Ramos (cell line): Measurements from ENCODE around the gene TAS2R19.
"Not testable (repeated sequence)": the region's sequence is repeated elsewhere in the genome, so short reads cannot be mapped to it uniquely, and the experiment has no call there.

ENCODE experiments used
- in situ Hi-C: fragments of 300-500 bp; cut with MboI; formaldehyde crosslinking; loops from one replicate; pipeline ENCODE4 v1.14.3; 2022; ENCODE audit warnings: low sequenced_read_pairs; ENCODE audit not compliant: unreplicated experiment

Gene TAS2R19

GRCh38 chr12:11022520-11022919, at the start of gene TAS2R19:
Gene TAS2R19, minus strand, starts transcription at chr12:11022620. Its CDS starts 49 bp downstream, at chr12:11022571.
- in situ Hi-C loops: no loop called here

- in situ Hi-C loops: loop anchor here (5.0 kb wide), 1 partner anchor 54 kb away; no protein-coding TSS in a partner anchor
Observed at GRCh38 chr12:11071414-11071813, 49.0 kb upstream of the TAS2R19 start.

GRCh38 chr12:11070999-11071398, 48.6 kb upstream of the TAS2R19 start:
- in situ Hi-C loops: loop anchor here (5.0 kb wide), 1 partner anchor 54 kb away; no protein-coding TSS in a partner anchor

GRCh38 chr12:11069854-11070365, 47.5 kb upstream of the TAS2R19 start:
- in situ Hi-C loops: loop anchor here (5.0 kb wide), 1 partner anchor 53 kb away; no protein-coding TSS in a partner anchor

GRCh38 chr12:11067514-11067913, 45.1 kb upstream of the TAS2R19 start:
- in situ Hi-C loops: no loop called here

GRCh38 chr12:11062194-11062593, 39.8 kb upstream of the TAS2R19 start, which contains the start of gene TAS2R46:
Gene TAS2R46, minus strand, starts transcription at chr12:11062294. Its CDS starts 0 bp downstream, at chr12:11062294.
- in situ Hi-C loops: not testable (repeated sequence)

GRCh38 chr12:11059784-11060183, 37.4 kb upstream of the TAS2R19 start:
- in situ Hi-C loops: no loop called here

- in situ Hi-C loops: no loop called here
Observed at GRCh38 chr12:11059041-11059440, 36.6 kb upstream of the TAS2R19 start.

GRCh38 chr12:11055306-11055705, 32.9 kb upstream of the TAS2R19 start:
- in situ Hi-C loops: no loop called here

GRCh38 chr12:11049806-11050531, 27.5 kb upstream of the TAS2R19 start:
- in situ Hi-C loops: not testable (repeated sequence)

GRCh38 chr12:11041366-11041765, 18.9 kb upstream of the TAS2R19 start:
- in situ Hi-C loops: not testable (repeated sequence)

- in situ Hi-C loops: no loop called here
Observed at GRCh38 chr12:11040162-11040561, 17.7 kb upstream of the TAS2R19 start.

GRCh38 chr12:11039171-11039570, 16.8 kb upstream of the TAS2R19 start:
- in situ Hi-C loops: loop anchor here (5.0 kb wide), 1 partner anchor 53 kb away; the partner anchor contains the start of gene TAS2R43

GRCh38 chr12:11033959-11034358, 11.5 kb upstream of the TAS2R19 start:
- in situ Hi-C loops: not testable (repeated sequence)

GRCh38 chr12:11031307-11031706, 8.9 kb upstream of the TAS2R19 start, which contains the start of gene TAS2R31:
Gene TAS2R31, minus strand, starts transcription at chr12:11031407. Its CDS starts 72 bp downstream, at chr12:11031335.
- in situ Hi-C loops: no loop called here

- in situ Hi-C loops: no loop called here
Observed at GRCh38 chr12:11026118-11026517, 3.7 kb upstream of the TAS2R19 start.

GRCh38 chr12:11023387-11023786, 967 bp upstream of the TAS2R19 start:
- in situ Hi-C loops: no loop called here

- in situ Hi-C loops: loop anchor here (5.0 kb wide), 1 partner anchor 55 kb away; no protein-coding TSS in a partner anchor
Observed at GRCh38 chr12:11016937-11017336, 5.5 kb downstream of the TAS2R19 start.

- in situ Hi-C loops: loop anchor here (5.0 kb wide), 1 partner anchor 56 kb away; no protein-coding TSS in a partner anchor
Observed at GRCh38 chr12:11015775-11016430, 6.5 kb downstream of the TAS2R19 start.

GRCh38 chr12:11014234-11014633, 8.2 kb downstream of the TAS2R19 start:
- in situ Hi-C loops: no loop called here

- in situ Hi-C loops: no loop called here
Observed at GRCh38 chr12:11007608-11008007, 14.8 kb downstream of the TAS2R19 start.
